Chondrocyte (in vitro differentiated cells): Measurements from ENCODE around the gene BARHL1. TPM values are rescaled to one million over a fixed set of nuclear protein-coding genes. Genes with fewer than 3 reads are reported as not detected.

Experiments used
- DNase-seq: peaks from one replicate; pipeline ENCODE4 v3.0.0; 2021; ENCODE audit warnings: mixed read lengths, low spot score
- H3K27ac Mint-ChIP-seq: one replicate; pipeline ENCODE4 v1.8.0; 2021; ENCODE audit warnings: mild to moderate bottlenecking, moderate library complexity, mixed read lengths; ENCODE audit not compliant: unreplicated experiment
- H3K27me3 Mint-ChIP-seq: 2 replicates; pipeline ENCODE4 v1.8.0; 2021; ENCODE audit warnings: low read depth, mixed read lengths
- H3K36me3 Mint-ChIP-seq: 2 replicates; pipeline ENCODE4 v1.8.0; 2021; ENCODE audit warnings: low read depth, mixed read lengths
- H3K4me1 Mint-ChIP-seq: 2 replicates; pipeline ENCODE4 v1.8.0; 2021; ENCODE audit warnings: low read depth, mild to moderate bottlenecking, mixed read lengths
- H3K4me3 Mint-ChIP-seq: one replicate; pipeline ENCODE4 v1.8.0; 2021; ENCODE audit warnings: mild to moderate bottlenecking, moderate library complexity, mixed read lengths; ENCODE audit not compliant: unreplicated experiment
- H3K9me3 Mint-ChIP-seq: 2 replicates; pipeline ENCODE4 v1.8.0; 2021; ENCODE audit warnings: low read depth, mixed read lengths
- CTCF ChIP-seq: fragments of 200-600 bp; sonication (generic); IDR thresholded peaks from 2 replicates; pipeline ENCODE4 v1.5.0; 2021; ENCODE audit warnings: antibody characterized with exemption, mild to moderate bottlenecking, moderate library complexity
- long read RNA-seq: library from polyadenylated mRNA; stranded (forward); transcript quantifications from one replicate; pipeline ENCODE4 v2.0.0, GENCODE V29; 2021
- total RNA-seq: library from RNA; stranded (reverse); gene quantifications from 3 replicates; pipeline ENCODE4 v1.2.1, GENCODE V29; 2021

BARHL1 gene
- not detected in 3 replicates for total RNA-seq
- long read RNA-seq, result 0 reads

GRCh38 chr9:132582276-132582785 is at the start of gene BARHL1:
BARHL1 (plus strand) TSS chr9:132582606; CDS start chr9:132582798, 192 bp downstream.
- Mint-ChIP-seq H3K36me3 (no peaks in the 10 kb centered on the region), H3K27me3 (peaks cover 69% of the 10 kb centered on the region), H3K9me3 (no peaks in the 10 kb centered on the region), H3K4me1 (peaks cover 12% of the 10 kb centered on the region), H3K27ac (no peak within 1 kb of the TSS), H3K4me3 (peak within 1 kb of the TSS; percentile 52)
- DNase-seq, result no peak
- no peak for TF ChIP-seq CTCF

- DNase-seq, result peak; percentile 1
- Mint-ChIP-seq H3K27ac (no peak overlapping the region), H3K36me3 (peaks cover 2% of the 10 kb centered on the region), H3K9me3 (peaks cover 11% of the 10 kb centered on the region), H3K27me3 (peaks cover 19% of the 10 kb centered on the region), H3K4me1 (no peaks in the 10 kb centered on the region), H3K4me3 (no peak overlapping the region)
- TF ChIP-seq CTCF, result no peak
Observed at GRCh38 chr9:132534832-132535231, 47.6 kb upstream of the BARHL1 start.

- peaks cover 2% of the 10 kb centered on the region for H3K36me3 Mint-ChIP-seq
- no peak overlapping the region for H3K27ac Mint-ChIP-seq
- no peak for TF ChIP-seq CTCF
- DNase-seq, result no peak
- no peak overlapping the region for H3K4me3 Mint-ChIP-seq
- H3K4me1 Mint-ChIP-seq, result no peaks in the 10 kb centered on the region
- H3K9me3 Mint-ChIP-seq, result peaks cover 11% of the 10 kb centered on the region
- H3K27me3 Mint-ChIP-seq, result peaks cover 11% of the 10 kb centered on the region
Observed at GRCh38 chr9:132536124-132536523, 46.3 kb upstream of the BARHL1 start.

GRCh38 chr9:132537352-132537751 is 45.1 kb upstream of the BARHL1 start:
- Mint-ChIP-seq H3K9me3 (peaks cover 11% of the 10 kb centered on the region), H3K36me3 (peaks cover 2% of the 10 kb centered on the region), H3K4me1 (no peaks in the 10 kb centered on the region), H3K4me3 (no peak overlapping the region), H3K27ac (no peak overlapping the region), H3K27me3 (peaks cover 2% of the 10 kb centered on the region)
- TF ChIP-seq CTCF, result no peak
- DNase-seq, result peak; percentile 41

GRCh38 chr9:132538071-132538470 is 44.3 kb upstream of the BARHL1 start:
- Mint-ChIP-seq H3K9me3 (peaks cover 11% of the 10 kb centered on the region), H3K36me3 (peaks cover 2% of the 10 kb centered on the region), H3K27me3 (no peaks in the 10 kb centered on the region), H3K4me1 (no peaks in the 10 kb centered on the region), H3K4me3 (no peak overlapping the region), H3K27ac (no peak overlapping the region)
- no peak for TF ChIP-seq CTCF
- DNase-seq, result peak; percentile 35
